Mesendoderm (in vitro differentiated cells): ENCODE data around the gene ABI1.
A peak's percentile ranks its signal among the peaks of the same experiment; 100 is the strongest.
"Not testable (repeated sequence)": the region's sequence is repeated elsewhere in the genome, so short reads cannot be mapped to it uniquely, and the experiment has no call there.

Experiments used
- DNase-seq: peaks from one replicate; pipeline ENCODE4 v3.0.0; 2013
- H2AK5ac ChIP-seq: 2 replicates; pipeline ENCODE4 v1.6.1; 2013; ENCODE audit warnings: low read length, inconsistent platforms
- H2BK120ac ChIP-seq: 2 replicates; pipeline ENCODE4 v1.6.1; 2013; ENCODE audit warnings: low read depth, mild to moderate bottlenecking, low read length, moderate library complexity, mixed read lengths
- H2BK15ac ChIP-seq: replicated peaks from 2 replicates; pipeline ENCODE4 v1.6.1; 2013; ENCODE audit warnings: low read depth, mild to moderate bottlenecking, moderate library complexity
- H2BK5ac ChIP-seq: 2 replicates; pipeline ENCODE4 v1.6.1; 2013; ENCODE audit warnings: low read length, inconsistent platforms
- H3K18ac ChIP-seq: 2 replicates; pipeline ENCODE4 v1.6.1; 2013; ENCODE audit warnings: mild to moderate bottlenecking, low read length, mixed read lengths
- H3K23ac ChIP-seq: one replicate; pipeline ENCODE4 v1.6.1; 2013; ENCODE audit warnings: low read length
- H3K27ac ChIP-seq: 2 replicates; pipeline ENCODE4 v1.5.1; 2013; ENCODE audit warnings: low read depth, mild to moderate bottlenecking, inconsistent platforms, low read length, moderate library complexity
- H3K27me3 ChIP-seq: 2 replicates; pipeline ENCODE4 v1.6.1; 2013; ENCODE audit warnings: low read length, control low read depth, mild to moderate bottlenecking, inconsistent platforms; ENCODE audit not compliant: insufficient read depth, poor library complexity
- H3K36me3 ChIP-seq: 2 replicates; pipeline ENCODE4 v1.6.1; 2013; ENCODE audit warnings: low read length, inconsistent platforms; ENCODE audit not compliant: control insufficient read depth, insufficient read depth
- H3K4ac ChIP-seq: one replicate; pipeline ENCODE4 v1.6.1; 2013; ENCODE audit warnings: low read depth, mild to moderate bottlenecking, low read length, moderate library complexity
- H3K4me1 ChIP-seq: 2 replicates; pipeline ENCODE4 v1.6.1; 2013; ENCODE audit warnings: low read depth, low read length, inconsistent platforms; ENCODE audit not compliant: control insufficient read depth
- H3K4me2 ChIP-seq: 2 replicates; pipeline ENCODE4 v1.6.1; 2013; ENCODE audit warnings: low read length
- H3K4me3 ChIP-seq: 2 replicates; pipeline ENCODE4 v1.5.1; 2013; ENCODE audit warnings: mild to moderate bottlenecking, low read length
- H3K56ac ChIP-seq: one replicate; pipeline ENCODE4 v1.6.1; 2013; ENCODE audit warnings: low read length
- H3K79me1 ChIP-seq: 2 replicates; pipeline ENCODE4 v1.6.1; 2013; ENCODE audit warnings: low read length, inconsistent platforms
- H3K79me2 ChIP-seq: 2 replicates; pipeline ENCODE4 v1.6.1; 2013; ENCODE audit warnings: mild to moderate bottlenecking, low read length; ENCODE audit not compliant: control insufficient read depth, insufficient read depth
- H3K9ac ChIP-seq: 2 replicates; pipeline ENCODE4 v1.6.1; 2013; ENCODE audit warnings: low read length, inconsistent platforms
- H4K5ac ChIP-seq: one replicate; pipeline ENCODE4 v1.6.1; 2013; ENCODE audit warnings: low read length
- H4K8ac ChIP-seq: one replicate; pipeline ENCODE4 v1.6.1; 2013; ENCODE audit warnings: low read depth, mild to moderate bottlenecking, control low read depth, low read length, moderate library complexity
- WGBS: extraction: QIAGEN DNeasy Blood & Tissue Kit; methylation state at CpG from one replicate; pipeline ENCODE4 v1.1.7; 2013; ENCODE audit warnings: low lambda C conversion rate, missing lambda C conversion rate; ENCODE audit not compliant: insufficient coverage; ENCODE audit errors: extremely low coverage; 5-methylcytosine and 5-hydroxymethylcytosine counted together

The ABI1 gene

GRCh38 chr10:26857991-26858706, 2.6 kb downstream of the ABI1 start:
- no peak overlapping the region for H3K56ac ChIP-seq
- H3K4me2 ChIP-seq, result no peak overlapping the region
- no peaks in the 10 kb centered on the region for H3K27me3 ChIP-seq
- no peaks in the 10 kb centered on the region for H3K4me1 ChIP-seq
- no peak overlapping the region for H2BK15ac ChIP-seq
- peak; percentile 57 for DNase-seq
- H2BK5ac ChIP-seq, result no peak overlapping the region
- H3K27ac ChIP-seq, result no peak overlapping the region
- peaks cover 2% of the 10 kb centered on the region for H3K79me1 ChIP-seq
- no peaks in the 10 kb centered on the region for H3K36me3 ChIP-seq
- no peak overlapping the region for H4K5ac ChIP-seq
- no peak overlapping the region for H3K23ac ChIP-seq
- no CpG with 5 or more reads among the region's 7 CpGs for WGBS
- peaks cover 41% of the 10 kb centered on the region for H3K79me2 ChIP-seq
- H3K18ac ChIP-seq, result no peak overlapping the region
- no peak overlapping the region for H2BK120ac ChIP-seq
- H4K8ac ChIP-seq, result peak overlapping the region; percentile 86
- no peak overlapping the region for H3K4me3 ChIP-seq
- no peak overlapping the region for H3K9ac ChIP-seq
- H2AK5ac ChIP-seq, result no peak overlapping the region
- no peak overlapping the region for H3K4ac ChIP-seq

DNA sequence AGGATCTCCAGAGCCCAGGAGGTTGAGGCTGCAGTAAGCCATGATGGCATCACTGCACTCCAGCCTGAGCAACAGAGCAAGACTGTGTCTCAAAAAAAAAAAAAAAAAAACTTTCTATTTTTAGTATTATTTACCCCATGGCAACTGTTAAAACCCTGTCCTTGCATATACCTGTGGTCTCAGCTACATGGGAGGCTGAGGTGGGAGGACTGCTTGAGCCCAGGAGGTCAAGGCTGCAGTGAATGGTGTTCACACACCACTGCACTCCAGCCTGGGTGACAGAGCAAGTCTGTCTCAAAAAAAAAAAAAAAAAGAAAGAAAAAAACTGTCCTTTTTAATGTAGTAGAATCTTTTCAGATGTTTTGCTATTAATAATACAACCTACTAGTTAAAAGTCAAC, 3.2 kb downstream of the ABI1 start:
- not testable (repeated sequence) for H3K36me3 ChIP-seq, H2AK5ac ChIP-seq, H2BK120ac ChIP-seq, H3K27ac ChIP-seq, H3K4ac ChIP-seq, H4K5ac ChIP-seq, H3K23ac ChIP-seq, H3K56ac ChIP-seq, H3K4me3 ChIP-seq, H2BK15ac ChIP-seq, H3K4me2 ChIP-seq, H3K27me3 ChIP-seq, H2BK5ac ChIP-seq, H3K9ac ChIP-seq, H3K79me1 ChIP-seq, H3K4me1 ChIP-seq, H3K18ac ChIP-seq, DNase-seq
- peak overlapping the region; percentile 86 for H4K8ac ChIP-seq
- H3K79me2 ChIP-seq, result peaks cover 41% of the 10 kb centered on the region

GRCh38 chr10:26855186-26855585, 5.6 kb downstream of the ABI1 start:
- Histone ChIP-seq H3K56ac (no peak overlapping the region), H3K4me3 (no peak overlapping the region), H3K4ac (no peak overlapping the region), H3K23ac (no peak overlapping the region), H3K4me2 (no peak overlapping the region), H4K8ac (no peak overlapping the region), H3K4me1 (no peaks in the 10 kb centered on the region), H2AK5ac (no peak overlapping the region), H3K27me3 (no peaks in the 10 kb centered on the region), H3K27ac (no peak overlapping the region), H4K5ac (no peak overlapping the region), H2BK120ac (no peak overlapping the region), H3K79me2 (peaks cover 43% of the 10 kb centered on the region), H3K36me3 (no peaks in the 10 kb centered on the region), H3K9ac (no peak overlapping the region), H3K18ac (no peak overlapping the region), H3K79me1 (peaks cover 2% of the 10 kb centered on the region), H2BK15ac (no peak overlapping the region), H2BK5ac (no peak overlapping the region)
- DNase-seq, result no peak
- no CpG with 5 or more reads among the region's 3 CpGs for WGBS

- WGBS, result no CpG with 5 or more reads among the region's 1 CpG
- Histone ChIP-seq H3K9ac (no peak overlapping the region), H3K4me3 (no peak overlapping the region)
Measured at GRCh38 chr10:26854524-26854923, 6.2 kb downstream of the ABI1 start.

GRCh38 chr10:26844396-26844975, 16.3 kb downstream of the ABI1 start:
- Histone ChIP-seq H3K4me3 (no peak overlapping the region), H3K4me2 (no peak overlapping the region), H4K8ac (no peak overlapping the region), H2BK5ac (no peak overlapping the region), H2BK120ac (no peak overlapping the region), H3K4ac (no peak overlapping the region), H3K56ac (no peak overlapping the region), H3K27ac (no peak overlapping the region), H2BK15ac (no peak overlapping the region), H3K79me2 (peaks cover 22% of the 10 kb centered on the region), H3K23ac (no peak overlapping the region), H3K36me3 (no peaks in the 10 kb centered on the region), H3K18ac (no peak overlapping the region), H3K4me1 (peaks cover 3% of the 10 kb centered on the region), H3K27me3 (no peaks in the 10 kb centered on the region), H3K79me1 (peaks cover 8% of the 10 kb centered on the region), H3K9ac (no peak overlapping the region), H2AK5ac (no peak overlapping the region), H4K5ac (no peak overlapping the region)
- peak; percentile 15 for DNase-seq
- no CpG with 5 or more reads among the region's 5 CpGs for WGBS

More at GRCh38 chr10:26854524-26854923, 6.2 kb downstream of the ABI1 start:
- H3K56ac ChIP-seq, result no peak overlapping the region
- H3K79me2 ChIP-seq, result peaks cover 40% of the 10 kb centered on the region
- H3K23ac ChIP-seq, result no peak overlapping the region
- H4K8ac ChIP-seq, result no peak overlapping the region
- H3K4me1 ChIP-seq, result no peaks in the 10 kb centered on the region
- H3K4me2 ChIP-seq, result no peak overlapping the region
- peaks cover 2% of the 10 kb centered on the region for H3K79me1 ChIP-seq
- no peak overlapping the region for H2BK5ac ChIP-seq
- no peak overlapping the region for H3K27ac ChIP-seq
- no peak overlapping the region for H2BK120ac ChIP-seq
- no peak overlapping the region for H4K5ac ChIP-seq
- no peak overlapping the region for H2AK5ac ChIP-seq
- peak; percentile 49 for DNase-seq
- H3K27me3 ChIP-seq, result no peaks in the 10 kb centered on the region
- no peak overlapping the region for H3K4ac ChIP-seq
- H3K18ac ChIP-seq, result no peak overlapping the region
- H3K36me3 ChIP-seq, result no peaks in the 10 kb centered on the region
- no peak overlapping the region for H2BK15ac ChIP-seq

DNA sequence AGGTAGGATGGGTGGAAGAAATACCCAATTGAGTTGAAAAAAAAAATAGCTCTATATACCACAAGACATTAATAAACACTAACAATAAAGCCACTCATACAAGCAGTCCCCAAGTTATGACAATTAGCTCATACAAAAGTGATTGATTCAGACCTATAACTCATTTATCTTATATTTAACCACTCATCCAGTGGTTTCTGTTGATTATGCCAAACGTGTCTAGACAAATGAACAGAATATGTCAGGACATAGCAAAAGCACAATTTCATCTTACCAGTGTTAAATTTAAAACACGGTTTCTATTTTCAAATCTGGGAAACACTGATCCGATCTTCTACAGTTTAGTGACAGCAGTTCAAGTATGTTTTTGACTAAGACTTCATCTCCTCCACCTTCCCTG, 17.0 kb downstream of the ABI1 start:
- Histone ChIP-seq H3K18ac (no peak overlapping the region), H3K4me1 (peaks cover 3% of the 10 kb centered on the region), H3K27ac (no peak overlapping the region), H2BK5ac (no peak overlapping the region), H3K4me3 (no peak overlapping the region), H3K79me2 (peaks cover 23% of the 10 kb centered on the region), H3K27me3 (no peaks in the 10 kb centered on the region), H3K23ac (no peak overlapping the region), H3K9ac (no peak overlapping the region), H4K5ac (no peak overlapping the region), H3K4ac (no peak overlapping the region), H4K8ac (no peak overlapping the region), H2BK120ac (no peak overlapping the region), H3K36me3 (no peaks in the 10 kb centered on the region), H3K56ac (no peak overlapping the region), H2BK15ac (no peak overlapping the region), H2AK5ac (no peak overlapping the region), H3K79me1 (peaks cover 8% of the 10 kb centered on the region), H3K4me2 (no peak overlapping the region)
- DNase-seq, result no peak
- no CpG with 5 or more reads among the region's 3 CpGs for WGBS
